ENCODE data around the gene ATP5ME.

GRCh38 chr4:720111-720860 lies 46.2 kb upstream of the ATP5ME start:
- TF ChIP-seq YY1 (IDR thresholded peaks at IDR 0.05; ENCODE audit: insufficient read depth, insufficient read length): no peak
- no peak for TF ChIP-seq ZNF274 (IDR thresholded peaks at IDR 0.05; ENCODE audit: low read depth, low read length)
